ENCODE results near the gene SLX9.
A peak's percentile ranks its signal among the peaks of the same experiment; 100 is the strongest.

Gene SLX9, protein sequence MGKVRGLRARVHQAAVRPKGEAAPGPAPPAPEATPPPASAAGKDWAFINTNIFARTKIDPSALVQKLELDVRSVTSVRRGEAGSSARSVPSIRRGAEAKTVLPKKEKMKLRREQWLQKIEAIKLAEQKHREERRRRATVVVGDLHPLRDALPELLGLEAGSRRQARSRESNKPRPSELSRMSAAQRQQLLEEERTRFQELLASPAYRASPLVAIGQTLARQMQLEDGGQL

DNA sequence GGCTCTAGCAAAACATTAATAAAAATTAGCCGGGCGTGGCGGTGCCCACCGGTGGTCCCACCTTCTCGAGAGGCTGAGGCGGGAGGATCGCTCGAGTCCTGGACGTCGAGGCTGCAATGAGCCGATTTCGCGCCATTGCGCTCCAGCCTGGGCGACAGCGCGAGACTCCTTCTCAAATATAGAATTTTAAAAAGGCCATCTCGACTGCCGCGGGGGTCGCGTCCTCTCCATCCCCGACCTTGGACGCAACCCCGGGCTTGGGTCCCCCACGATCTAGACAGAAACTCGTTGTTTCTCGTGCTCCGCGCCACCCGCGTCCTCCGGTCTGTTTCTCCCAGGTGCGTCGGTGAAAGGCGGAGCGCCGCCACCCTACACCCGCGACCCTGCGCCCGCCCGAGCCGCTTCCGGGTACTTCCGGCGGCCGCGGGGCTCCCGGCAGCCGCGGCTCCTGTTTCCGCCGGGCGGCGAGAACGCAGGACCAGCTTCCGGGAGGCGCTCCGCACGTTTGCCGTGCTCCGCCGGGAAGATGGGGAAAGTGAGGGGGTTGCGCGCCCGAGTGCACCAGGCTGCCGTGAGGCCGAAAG is at the start of gene SLX9:
Gene SLX9 (plus strand): TSS at position 498 of the 584 bp plus-strand sequence. CDS start 29 bp downstream, at position 527.
- peak; percentile 78 for DNase-seq

DNA sequence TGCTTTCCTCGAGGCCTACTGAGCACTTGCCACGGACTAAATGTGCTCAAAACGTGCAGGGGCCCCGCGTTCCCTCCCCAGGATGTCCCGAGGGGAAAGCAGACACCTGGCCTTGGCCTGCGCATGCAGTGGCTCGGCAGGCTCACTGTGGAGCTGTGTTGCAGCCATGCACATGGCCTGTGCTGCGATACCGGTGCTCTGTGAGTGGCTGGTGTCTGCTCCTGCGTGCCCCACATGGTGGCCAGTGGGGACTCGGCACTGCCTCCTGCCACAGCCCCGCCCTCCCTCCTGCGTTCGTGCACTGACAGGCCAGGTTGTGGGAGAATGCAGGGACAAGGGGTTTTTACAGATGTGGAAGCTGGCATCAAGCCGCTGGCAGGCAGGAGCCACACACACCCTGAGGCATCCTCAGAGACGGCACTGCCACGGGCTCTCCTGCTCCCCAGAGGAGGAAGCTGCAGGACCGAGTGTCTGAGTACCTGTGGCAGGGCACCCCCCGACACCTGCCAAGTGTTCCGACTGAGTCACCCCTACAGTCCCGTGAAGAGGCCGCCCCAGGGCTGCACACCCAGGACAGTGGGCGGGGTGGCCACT is 49.4 kb upstream of the SLX9 start:
- no peak for DNase-seq

DNA sequence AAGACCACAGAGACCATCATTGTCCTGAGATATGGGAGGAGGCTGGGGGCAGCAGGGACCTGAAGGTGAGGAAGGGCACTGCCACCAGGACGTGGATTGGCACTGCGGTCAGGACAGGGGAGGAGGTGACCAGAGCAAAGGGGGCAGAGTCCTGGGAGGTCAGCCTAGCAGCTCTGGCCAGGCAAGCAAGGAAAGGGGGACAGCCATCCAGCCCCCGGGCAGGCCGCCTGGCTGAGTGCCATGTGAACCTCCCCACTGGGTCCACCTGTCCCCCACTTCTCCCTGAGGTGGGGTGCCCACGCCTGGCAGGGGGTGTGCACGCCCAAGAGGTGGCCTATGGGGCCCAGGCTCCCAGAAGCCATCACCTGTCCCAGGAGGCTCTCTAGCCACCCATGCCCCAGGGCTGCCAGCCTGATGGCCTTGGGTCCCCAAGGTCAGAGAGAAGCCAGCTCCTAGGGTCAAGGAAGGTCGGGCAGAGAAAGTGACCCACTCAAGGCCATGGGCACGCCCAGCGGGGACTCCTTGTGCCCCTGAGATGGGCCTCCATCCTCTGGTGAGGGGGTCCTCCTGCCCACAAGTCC is 48.8 kb upstream of the SLX9 start:
- no peak for DNase-seq

DNA sequence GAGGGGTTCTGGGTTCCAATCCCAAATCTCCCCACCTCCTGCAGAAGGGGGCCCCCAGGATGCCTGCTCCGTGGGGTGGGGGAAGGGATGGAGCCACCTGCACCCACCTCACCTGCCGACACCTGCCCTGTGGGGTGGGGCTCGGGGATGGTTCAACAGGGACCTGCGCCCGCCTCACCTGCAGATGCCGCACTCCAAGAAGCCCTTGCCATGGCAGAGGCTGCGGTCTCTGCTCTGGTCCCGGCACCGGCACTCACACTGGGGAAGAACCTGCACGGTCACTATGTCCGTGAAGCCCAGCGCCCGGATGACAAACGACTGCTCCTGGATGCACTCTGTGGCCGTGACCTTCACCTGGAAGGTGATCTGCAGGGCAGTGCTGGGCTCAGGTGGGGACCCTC is 48.2 kb upstream of the SLX9 start:
- no peak for DNase-seq

DNA sequence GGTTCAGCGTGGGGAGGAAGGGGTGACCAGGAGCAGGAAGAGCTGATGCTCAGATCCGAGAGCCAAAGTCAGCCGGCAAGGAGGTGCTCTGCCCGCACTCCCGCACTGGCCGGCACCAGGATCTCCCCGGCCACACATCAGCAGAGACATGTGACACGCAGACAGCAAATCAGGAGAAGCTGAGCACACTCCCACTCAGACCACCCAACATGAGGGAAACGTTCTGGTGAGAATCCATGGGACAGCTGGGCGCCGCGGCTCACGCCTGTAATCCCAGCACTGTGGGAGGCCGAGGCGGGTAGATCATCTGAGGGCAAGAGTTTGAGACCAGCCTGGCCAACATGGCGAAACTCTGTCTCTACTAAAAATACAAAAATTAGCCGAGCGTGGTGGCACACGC is 47.7 kb upstream of the SLX9 start:
- DNase-seq = no peak

DNA sequence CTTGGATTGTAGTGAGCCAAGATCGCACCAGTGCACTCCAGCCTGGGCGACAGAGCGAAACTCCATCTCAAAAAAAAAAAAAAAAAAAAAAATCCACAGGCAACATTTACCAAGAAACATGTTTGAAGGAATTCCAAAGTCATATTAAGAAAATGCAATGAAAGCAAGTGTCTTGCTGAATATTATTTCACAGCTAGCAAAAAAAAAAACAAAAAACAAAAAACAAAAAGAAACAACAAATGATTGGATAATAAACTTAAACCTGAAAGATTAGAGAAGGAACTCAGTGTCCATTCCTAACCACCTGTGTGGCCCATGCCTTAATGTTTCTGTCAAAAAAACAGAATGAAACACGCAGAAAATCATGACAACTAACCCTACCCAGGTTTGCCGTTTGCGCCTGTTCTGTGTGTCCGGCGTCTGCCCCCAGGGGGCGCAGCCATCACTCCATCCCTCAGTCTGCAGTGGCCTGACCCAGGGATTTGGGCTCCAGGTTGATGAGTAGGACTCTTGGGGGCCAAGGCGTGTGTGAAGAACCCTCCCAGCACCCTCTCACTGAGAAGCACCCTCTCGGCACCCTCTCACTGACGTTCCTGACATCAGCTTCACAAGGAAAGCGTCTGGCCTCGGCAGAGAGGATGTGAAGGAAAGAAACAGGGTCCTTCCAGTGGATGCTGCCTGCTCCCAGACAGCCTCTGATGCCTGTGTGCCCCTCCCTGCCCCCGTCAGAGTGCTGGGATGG is 47.1 kb upstream of the SLX9 start:
- peak; percentile 59 for DNase-seq

DNA sequence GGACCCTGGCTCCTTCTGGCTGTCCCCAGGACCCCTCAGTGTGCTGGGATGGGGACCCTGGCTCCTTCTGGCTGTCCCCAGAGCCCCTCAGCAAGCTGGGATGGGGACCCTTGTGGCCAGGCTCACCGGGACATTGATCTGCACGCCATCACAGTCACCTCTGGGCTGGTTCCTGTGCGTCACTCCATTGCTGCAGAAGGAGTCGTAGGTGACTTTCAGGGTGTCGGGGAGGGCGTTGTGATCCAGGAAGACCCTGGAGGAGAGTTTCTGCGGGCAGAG is 46.6 kb upstream of the SLX9 start:
- DNase-seq = no peak

DNA sequence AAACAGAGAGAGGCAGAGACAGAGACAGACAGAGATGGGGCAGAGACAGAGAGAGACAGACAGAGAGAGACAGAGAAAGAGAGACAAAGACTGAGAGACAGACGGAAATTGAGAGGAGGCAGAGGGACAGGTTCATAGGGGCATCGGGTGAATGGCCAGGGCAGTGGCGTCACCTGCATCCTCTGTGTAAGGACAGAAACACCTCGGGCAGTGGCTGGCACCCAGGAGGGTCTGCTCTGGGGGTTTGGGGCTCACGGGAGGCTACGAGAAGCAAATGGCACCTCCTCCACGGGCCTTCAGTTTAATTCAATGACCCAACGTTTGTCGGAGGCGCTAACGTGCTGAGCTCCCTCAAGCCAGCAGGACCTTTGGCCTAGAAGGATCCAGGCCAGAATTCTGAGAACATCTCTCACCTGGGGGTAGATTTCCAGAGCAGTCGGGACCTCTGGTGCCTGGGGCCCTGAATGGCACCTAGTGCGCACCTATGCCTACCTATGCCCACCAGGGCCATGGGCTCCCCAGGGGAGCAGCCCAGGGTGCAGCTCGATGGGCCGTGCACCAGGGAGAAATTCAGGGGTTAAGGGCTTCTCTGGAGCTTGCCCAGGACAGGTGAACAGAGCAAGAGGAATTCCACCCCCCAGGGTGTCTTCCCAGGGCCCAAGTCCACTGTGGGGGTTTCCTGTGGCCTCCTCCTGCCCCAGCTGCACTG is 45.7 kb upstream of the SLX9 start:
- no peak for DNase-seq

DNA sequence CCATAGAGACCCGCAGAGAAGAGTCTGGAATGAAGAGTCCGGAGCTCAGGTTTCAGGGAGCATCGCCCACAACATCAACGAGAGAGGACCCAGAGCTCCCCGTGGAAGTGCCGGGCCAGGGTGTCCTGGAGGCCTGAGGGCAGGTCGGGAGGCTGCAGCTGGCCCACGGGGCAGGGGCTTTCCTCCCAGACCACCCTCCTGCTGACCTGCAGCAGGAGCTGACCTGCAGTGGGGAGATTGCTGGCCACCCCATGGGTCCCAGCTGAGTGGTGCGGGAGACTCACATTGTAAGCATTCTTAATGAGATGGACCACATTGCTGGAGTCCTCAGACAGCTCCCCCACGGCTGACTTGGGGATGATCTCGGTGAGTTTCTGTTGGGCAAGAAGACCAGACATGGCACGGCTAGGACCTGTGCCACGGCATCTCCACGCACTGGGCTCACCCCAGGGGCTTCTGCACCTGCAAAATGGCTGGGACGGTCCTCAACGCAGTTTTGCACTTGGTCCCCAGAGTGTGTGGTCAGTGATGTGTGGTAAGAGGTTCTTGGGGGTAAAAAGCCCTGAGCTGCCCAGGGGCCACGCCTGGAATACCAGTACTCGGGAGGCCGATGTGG is 45.0 kb upstream of the SLX9 start:
- DNase-seq = no peak

DNA sequence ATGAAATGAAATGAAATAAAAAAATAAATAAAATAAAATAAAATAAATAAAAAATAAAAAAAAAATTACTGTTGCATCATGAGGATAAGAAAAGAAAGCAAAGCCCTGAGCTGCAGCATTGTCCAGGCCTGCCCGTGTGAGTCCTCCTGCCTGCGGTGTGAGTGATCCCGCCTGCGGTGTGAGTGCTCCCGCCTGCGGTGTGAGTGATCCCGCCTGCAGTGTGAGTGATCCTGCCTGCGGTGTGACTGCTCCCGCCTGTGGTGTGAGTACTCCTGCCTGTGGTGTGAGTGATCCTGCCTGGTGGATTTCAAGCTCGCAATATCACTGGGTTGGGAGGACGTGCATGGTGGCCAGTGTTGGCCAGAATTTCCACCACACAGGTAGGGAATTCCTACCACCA is 44.0 kb upstream of the SLX9 start:
- DNase-seq = no peak

DNA sequence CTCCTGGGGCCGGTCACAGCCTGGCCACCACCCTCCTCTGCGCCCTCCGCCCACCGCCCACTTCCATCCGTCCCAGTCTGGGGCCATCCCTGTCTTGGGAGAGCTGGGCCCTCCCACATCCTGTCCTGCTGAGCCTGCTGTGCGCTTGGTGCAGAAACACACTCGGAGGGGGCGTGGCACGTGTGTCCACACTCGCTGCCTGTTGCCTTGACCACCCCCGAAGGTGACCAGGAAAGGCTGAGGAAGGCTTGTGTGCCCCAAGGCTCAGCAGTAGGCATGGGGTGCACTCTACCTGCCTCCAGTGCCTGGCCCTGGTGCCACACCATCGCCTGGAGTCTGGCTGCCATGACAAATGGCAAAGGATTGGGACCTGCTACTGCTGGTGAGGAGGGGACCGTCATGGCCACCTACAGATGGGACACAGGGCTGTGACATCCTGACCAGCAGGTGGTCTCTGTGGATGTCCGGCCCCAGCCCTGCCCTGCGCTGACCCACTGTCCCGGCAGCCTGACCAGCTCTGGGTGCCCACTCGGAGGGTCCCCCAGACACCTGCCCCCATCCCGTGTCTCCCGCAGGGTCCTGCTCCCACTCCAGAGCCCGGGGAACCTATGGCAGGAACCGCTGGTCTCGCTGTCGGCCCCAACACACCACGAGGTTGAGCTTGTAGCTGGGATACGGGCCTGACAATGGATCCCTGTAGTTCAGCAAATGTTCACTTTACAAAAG is 43.1 kb upstream of the SLX9 start:
- DNase-seq = no peak

DNA sequence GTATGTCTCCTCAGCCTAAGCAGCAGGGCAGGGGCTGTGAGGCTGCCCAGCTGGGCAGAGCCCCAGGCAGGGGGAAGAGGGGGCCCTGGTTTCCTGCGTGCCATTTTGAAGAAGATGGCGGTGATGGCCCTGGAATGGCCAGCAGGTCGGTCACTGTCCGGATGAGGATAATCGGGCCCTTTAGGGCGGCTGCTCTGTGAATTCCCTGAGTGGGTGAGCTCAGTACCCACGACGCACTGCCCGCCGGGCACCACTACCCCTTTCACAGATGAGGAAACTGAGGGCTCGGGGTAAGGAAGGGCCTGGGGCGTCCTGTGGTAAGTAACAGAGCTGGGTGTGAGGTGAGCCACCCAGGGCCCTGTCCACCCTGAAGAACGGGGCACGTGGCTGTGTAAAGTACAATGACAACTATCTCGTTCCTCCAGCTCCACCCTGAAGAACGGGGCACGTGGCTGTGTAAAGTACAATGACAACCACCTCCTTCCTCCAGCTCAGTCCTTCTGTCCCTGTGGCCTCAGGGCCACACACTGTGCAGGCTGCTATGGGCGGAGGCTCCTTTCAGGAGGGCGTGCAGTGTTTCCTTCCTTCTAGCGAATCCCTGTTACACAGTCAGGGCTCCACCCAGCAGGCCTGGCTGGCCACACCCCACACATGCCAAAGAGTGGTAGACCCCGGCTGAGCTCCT is 42.4 kb upstream of the SLX9 start:
- DNase-seq = no peak

DNA sequence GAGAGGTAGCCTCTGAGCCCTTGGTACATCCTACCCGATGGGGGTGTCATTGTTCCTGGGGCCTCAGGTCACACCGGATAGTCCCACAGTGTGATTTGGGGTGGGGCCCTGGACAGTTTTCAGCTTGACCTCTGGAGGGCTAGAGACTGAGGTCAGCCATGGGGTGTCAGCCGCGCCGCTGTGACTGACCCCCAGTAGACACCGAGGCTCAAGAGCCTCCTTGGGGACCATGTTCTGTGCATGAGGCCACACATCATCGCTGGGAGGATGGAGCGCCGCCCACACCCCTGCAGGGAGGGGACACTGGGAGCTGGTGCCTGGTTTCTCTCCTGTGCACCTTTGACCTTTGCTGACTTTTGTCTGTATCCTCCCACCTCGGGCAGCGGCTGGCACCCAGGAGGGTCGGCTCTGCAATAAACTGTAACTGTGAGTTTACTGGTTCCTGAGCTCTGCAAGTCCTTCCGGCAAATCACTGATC is 41.8 kb upstream of the SLX9 start:
- no peak for DNase-seq

DNA sequence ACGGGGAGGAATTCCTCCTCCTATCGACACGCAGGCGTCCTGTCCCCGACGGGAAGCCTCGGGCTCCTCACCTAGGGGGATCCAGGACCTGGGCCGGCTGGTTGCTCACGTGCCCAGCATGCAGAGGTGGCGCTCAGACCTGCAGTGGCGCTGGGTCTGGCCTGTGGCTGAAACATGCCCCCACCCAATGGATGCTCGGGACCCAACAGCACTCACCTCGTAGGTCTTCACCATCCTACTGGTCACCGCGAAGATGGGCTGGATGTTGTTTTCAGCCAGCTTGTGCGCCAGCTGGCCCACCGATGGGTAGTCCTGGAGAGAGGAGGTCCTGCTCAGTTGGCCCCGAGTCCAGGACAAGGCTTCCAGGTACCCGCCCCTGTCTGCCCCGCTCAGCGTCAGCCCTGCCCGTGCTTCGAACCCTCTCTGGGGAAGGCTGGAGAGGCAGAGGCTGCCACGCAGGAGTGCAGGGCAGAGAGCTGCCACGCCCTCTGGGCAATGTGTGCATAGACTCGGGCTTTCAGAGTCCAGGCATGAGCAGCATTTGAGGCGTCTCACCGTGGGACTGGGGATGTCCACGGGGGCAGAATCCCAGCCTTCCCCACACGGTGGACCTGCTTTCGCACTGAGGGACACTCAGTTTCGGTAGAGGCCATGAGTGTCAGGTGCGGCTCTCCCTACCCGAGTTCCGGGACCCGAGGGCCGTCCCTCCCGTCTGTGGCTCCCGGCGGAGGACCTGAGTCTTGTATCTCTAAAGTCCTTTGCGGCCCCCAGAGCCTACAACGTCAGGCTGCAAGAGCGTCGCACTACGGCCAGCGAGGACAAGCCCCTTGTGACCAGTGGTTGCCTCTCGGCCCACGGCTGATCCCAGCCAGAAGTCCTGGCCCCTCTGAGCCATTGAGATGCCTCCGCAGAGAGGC is 40.7 kb upstream of the SLX9 start:
- no peak for DNase-seq

DNA sequence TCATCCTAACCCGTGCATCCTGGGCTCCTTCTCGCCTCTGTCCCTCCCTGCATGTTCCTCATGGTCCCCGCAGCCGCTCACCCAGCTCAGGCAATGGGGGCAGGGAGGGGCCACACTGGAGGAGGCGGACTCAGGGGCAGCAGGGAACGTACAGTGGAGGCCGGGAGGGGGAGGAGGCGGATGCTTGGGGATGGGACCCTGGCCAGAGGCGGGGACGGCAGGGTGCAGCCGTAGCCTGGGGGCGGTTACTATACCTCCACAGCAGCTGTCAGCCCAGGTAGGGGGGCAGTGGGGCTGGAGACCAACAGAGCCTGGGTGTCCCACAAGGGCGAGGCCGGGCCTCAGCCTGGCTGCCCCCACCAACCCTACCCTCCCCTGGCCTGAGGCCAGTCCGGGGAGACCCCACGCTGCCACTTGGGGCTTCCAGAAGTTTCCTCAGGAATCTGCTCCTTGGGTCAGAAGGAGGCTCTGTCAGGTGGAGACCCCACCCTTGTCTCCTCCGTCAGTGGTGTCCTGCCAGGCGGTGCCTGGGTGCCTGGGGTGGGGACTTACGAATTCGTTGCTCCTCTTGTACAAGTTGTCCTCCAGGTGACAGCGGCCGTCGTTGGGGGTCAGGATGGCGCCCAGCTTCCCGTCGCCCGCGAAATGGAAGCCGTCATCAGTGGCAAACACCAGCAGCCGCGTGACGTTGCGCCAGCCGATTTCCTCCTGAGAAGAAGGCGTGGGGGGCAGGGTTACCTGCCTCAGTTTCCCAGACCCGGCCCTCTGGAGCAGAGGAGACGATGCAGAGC is 39.9 kb upstream of the SLX9 start:
- DNase-seq = no peak

DNA sequence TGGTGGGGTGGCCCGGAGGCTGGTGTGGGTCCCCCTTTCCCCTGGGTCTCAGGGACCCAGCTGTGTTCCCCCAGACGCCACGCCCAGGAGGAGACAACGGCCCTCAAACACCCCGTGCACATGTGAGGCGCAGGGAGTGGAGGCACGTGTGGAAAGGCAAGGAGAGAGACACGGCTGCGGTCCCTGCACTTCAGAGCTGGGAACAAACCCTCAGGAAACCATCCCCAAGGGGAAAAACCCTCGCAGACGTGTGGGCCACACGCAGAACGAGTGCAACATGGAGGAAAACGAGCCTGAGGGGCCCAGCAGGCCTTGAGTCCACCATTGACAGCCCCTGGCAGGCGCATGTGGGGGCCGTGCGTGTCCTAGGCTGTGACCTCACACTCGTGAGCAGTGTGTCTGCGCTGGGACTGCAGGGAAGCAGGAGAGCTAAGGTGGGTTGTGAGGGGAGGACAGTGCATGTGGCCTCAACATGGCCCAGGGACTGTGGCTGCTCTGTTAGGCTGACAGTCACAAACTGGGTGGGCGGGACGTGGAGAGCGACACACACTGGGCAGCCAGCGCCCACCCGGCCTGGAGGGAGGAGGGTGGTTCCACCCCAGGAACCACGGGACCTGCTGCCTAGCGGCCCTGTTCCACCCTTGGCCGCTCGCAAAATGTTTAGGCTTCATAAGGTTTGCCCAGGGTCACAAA is 39.1 kb upstream of the SLX9 start:
- DNase-seq = no peak

DNA sequence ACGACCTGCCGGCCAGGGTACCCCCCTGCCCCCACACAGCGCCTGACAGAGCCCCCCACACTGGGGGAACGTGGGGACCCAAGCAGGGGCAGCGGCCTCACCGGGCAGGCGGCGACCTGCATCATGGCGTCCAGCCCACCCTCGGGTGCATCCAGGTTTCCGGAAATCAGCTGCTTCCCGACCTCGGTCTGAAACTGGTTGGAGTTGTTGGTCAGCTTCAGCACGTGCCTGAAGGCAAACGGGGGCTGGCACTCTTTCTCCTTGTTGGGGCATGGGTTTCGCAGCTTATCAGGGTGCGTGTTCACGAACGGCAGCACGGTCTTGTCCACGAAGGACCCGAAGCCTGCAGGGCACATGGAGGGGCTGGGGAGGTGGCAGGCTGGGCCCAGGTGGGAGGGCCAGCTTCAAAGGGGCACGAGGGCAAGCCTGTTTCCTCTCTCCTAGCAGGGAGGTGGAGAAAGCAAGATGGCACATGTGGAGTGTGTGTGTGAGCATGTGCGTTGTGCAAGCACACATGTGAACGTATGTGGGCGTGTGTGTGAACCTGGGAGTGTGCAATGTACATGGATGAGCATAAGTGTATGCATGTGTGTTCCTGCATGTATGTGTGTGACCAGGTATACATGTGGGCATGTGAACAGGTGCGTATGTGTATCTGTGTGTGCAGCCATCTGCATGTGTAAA is 38.3 kb upstream of the SLX9 start:
- no peak for DNase-seq

All from stimulated activated naive CD4-positive, alpha-beta T cell treated with Interleukin-2 at 50 U/mL for 16 hours (primary cell).